ENCODE data around the gene CUL9.

Gene CUL9

DNA sequence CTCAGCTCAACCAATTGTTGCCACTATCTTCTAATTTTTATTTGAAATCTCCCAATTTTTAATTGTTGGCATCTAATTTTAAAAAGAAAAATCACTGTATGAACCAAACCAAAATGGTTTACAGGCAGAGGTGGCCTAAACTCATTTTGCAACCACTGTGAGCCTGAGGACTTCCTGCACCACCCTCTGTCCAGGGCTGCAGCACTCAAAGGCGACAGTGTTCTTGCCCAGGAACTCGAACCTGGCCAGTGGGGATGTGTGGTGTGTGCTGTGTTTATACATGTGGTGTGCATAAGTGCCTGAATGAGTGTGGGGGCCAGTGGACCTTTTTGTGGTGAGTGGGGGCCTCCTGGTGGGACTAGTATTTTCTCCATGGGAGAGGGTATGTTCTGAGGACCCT, 91.7 kb downstream of the CUL9 start:
- Histone ChIP-seq H3K27me3 (ENCODE audit: control insufficient read depth in 1 of 2, insufficient read depth in 2 of 2, low read length in 2 of 2) (peaks cover 12 to 19% of the 10 kb centered on the region in 2 donors), H3K9ac (ENCODE audit: low read length) (no peak overlapping the region), H3K4me3 (ENCODE audit: low read depth in 1 of 2, low read length in 2 of 2) (no peak overlapping the region), H3K4me1 (ENCODE audit: insufficient read depth, low read length) (peaks cover 11% of the 10 kb centered on the region), H3K36me3 (ENCODE audit: insufficient read depth, low read length) (no peaks in the 10 kb centered on the region), H3K9me3 (ENCODE audit: low read length) (no peaks in the 10 kb centered on the region), H3K27ac (ENCODE audit: low read depth, low read length) (no peak overlapping the region)
